Measurements from ENCODE around the gene RPP40. TPM values are rescaled to one million over a fixed set of nuclear protein-coding genes. Genes with fewer than 3 reads are reported as not detected.

Gene RPP40
- total and polyA plus RNA-seq, 2 of the 13 experiments (the other 11 are each of a cell fraction or from before 2014, with no cell fraction given) = 18.0 to 41.2 TPM

DNA sequence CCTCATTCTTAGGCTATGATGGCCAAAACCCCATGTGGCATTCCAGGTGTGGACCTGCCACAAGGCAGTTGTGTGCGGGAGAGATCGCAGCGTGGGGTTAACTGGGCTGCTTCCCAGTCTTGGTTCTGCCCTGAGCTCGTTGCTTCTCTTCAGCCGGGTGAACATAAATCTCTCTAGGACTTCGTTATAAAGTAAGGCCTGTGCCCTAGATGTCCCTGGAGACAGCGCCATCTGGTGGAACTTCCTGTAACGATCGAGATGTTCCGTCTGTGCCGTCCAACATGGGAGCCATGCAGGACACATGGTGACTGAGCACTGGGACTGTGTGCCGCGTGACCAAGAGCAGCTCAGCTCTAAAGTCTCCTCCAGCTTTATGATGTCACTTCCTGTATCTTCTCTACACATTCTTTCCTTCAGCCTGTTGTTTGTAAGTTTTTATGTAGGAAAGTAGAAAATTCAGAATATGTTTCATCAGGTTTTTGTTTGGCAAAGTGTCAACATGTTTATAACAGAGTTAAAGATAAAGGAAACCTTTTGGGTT is 26.8 kb upstream of the RPP40 start (continued):
- TF ChIP-seq, protein P1, sequence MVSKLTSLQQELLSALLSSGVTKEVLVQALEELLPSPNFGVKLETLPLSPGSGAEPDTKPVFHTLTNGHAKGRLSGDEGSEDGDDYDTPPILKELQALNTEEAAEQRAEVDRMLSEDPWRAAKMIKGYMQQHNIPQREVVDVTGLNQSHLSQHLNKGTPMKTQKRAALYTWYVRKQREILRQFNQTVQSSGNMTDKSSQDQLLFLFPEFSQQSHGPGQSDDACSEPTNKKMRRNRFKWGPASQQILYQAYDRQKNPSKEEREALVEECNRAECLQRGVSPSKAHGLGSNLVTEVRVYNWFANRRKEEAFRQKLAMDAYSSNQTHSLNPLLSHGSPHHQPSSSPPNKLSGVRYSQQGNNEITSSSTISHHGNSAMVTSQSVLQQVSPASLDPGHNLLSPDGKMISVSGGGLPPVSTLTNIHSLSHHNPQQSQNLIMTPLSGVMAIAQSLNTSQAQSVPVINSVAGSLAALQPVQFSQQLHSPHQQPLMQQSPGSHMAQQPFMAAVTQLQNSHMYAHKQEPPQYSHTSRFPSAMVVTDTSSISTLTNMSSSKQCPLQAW (CRISPR knock-in tag; IDR thresholded peaks at IDR 0.05) = 0 out of 2 replicates have a peak, but pooled peaks have one; percentile 76
- TF ChIP-seq, protein P2, sequence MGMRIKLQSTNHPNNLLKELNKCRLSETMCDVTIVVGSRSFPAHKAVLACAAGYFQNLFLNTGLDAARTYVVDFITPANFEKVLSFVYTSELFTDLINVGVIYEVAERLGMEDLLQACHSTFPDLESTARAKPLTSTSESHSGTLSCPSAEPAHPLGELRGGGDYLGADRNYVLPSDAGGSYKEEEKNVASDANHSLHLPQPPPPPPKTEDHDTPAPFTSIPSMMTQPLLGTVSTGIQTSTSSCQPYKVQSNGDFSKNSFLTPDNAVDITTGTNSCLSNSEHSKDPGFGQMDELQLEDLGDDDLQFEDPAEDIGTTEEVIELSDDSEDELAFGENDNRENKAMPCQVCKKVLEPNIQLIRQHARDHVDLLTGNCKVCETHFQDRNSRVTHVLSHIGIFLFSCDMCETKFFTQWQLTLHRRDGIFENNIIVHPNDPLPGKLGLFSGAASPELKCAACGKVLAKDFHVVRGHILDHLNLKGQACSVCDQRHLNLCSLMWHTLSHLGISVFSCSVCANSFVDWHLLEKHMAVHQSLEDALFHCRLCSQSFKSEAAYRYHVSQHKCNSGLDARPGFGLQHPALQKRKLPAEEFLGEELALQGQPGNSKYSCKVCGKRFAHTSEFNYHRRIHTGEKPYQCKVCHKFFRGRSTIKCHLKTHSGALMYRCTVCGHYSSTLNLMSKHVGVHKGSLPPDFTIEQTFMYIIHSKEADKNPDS (CRISPR knock-in tag; IDR thresholded peaks at IDR 0.05) = no peak
- TF ChIP-seq CBX1 (IDR thresholded peaks at IDR 0.05; ENCODE audit: low read depth) (peak; percentile 82), SUZ12 (IDR thresholded peaks at IDR 0.05; ENCODE audit: low read depth, low read length) (no peak), ZNF772 (CRISPR knock-in tag; IDR thresholded peaks at IDR 0.05) (peak; percentile 58; the same call in 1 of the 2 replicates), SAP130 (CRISPR knock-in tag; IDR thresholded peaks at IDR 0.05; ENCODE audit: low read depth) (peak; percentile 78), ZNF143 (CRISPR knock-in tag; IDR thresholded peaks at IDR 0.05) (peak; percentile 17; the same call in 1 of the 2 replicates), KAT8 (CRISPR knock-in tag; IDR thresholded peaks at IDR 0.05) (peak; percentile 76), MAFF (IDR thresholded peaks at IDR 0.05; ENCODE audit: low read depth, low read length) (no peak), SOX5 (CRISPR knock-in tag; IDR thresholded peaks at IDR 0.05; ENCODE audit: borderline replicate concordance) (0 out of 2 replicates have a peak, but pooled peaks have one; percentile 18), ZNF264 (CRISPR knock-in tag; IDR thresholded peaks at IDR 0.05) (no peak), HOXA3 (CRISPR knock-in tag; IDR thresholded peaks at IDR 0.05) (peak; percentile 83), CEBPB (IDR thresholded peaks at IDR 0.05; ENCODE audit: borderline replicate concordance, low read depth, low read length) (no peak), ZSCAN21 (CRISPR knock-in tag; IDR thresholded peaks at IDR 0.05; ENCODE audit: borderline replicate concordance) (0 out of 2 replicates have a peak, but pooled peaks have one; percentile 42), STAT5B (CRISPR knock-in tag; IDR thresholded peaks at IDR 0.05) (no peak), KLF16 (CRISPR knock-in tag; IDR thresholded peaks at IDR 0.05) (peak in 1 of 2 experiments; percentile 54; a peak in 1 of 4 replicates)
- TF ChIP-seq, protein P3, sequence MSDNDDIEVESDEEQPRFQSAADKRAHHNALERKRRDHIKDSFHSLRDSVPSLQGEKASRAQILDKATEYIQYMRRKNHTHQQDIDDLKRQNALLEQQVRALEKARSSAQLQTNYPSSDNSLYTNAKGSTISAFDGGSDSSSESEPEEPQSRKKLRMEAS (IDR thresholded peaks at IDR 0.05) = peak; percentile 94
- TF ChIP-seq, protein P4, sequence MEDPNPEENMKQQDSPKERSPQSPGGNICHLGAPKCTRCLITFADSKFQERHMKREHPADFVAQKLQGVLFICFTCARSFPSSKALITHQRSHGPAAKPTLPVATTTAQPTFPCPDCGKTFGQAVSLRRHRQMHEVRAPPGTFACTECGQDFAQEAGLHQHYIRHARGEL (CRISPR knock-in tag; IDR thresholded peaks at IDR 0.05) = no peak
- TF ChIP-seq, protein P5, sequence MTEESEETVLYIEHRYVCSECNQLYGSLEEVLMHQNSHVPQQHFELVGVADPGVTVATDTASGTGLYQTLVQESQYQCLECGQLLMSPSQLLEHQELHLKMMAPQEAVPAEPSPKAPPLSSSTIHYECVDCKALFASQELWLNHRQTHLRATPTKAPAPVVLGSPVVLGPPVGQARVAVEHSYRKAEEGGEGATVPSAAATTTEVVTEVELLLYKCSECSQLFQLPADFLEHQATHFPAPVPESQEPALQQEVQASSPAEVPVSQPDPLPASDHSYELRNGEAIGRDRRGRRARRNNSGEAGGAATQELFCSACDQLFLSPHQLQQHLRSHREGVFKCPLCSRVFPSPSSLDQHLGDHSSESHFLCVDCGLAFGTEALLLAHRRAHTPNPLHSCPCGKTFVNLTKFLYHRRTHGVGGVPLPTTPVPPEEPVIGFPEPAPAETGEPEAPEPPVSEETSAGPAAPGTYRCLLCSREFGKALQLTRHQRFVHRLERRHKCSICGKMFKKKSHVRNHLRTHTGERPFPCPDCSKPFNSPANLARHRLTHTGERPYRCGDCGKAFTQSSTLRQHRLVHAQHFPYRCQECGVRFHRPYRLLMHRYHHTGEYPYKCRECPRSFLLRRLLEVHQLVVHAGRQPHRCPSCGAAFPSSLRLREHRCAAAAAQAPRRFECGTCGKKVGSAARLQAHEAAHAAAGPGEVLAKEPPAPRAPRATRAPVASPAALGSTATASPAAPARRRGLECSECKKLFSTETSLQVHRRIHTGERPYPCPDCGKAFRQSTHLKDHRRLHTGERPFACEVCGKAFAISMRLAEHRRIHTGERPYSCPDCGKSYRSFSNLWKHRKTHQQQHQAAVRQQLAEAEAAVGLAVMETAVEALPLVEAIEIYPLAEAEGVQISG (CRISPR knock-in tag; IDR thresholded peaks at IDR 0.05) = peak; percentile 80
- TF ChIP-seq, protein P6, sequence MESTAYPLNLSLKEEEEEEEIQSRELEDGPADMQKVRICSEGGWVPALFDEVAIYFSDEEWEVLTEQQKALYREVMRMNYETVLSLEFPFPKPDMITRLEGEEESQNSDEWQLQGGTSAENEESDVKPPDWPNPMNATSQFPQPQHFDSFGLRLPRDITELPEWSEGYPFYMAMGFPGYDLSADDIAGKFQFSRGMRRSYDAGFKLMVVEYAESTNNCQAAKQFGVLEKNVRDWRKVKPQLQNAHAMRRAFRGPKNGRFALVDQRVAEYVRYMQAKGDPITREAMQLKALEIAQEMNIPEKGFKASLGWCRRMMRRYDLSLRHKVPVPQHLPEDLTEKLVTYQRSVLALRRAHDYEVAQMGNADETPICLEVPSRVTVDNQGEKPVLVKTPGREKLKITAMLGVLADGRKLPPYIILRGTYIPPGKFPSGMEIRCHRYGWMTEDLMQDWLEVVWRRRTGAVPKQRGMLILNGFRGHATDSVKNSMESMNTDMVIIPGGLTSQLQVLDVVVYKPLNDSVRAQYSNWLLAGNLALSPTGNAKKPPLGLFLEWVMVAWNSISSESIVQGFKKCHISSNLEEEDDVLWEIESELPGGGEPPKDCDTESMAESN (CRISPR knock-in tag; conservative IDR thresholded peaks at IDR 0.05) = peak; percentile 50; the same call in 1 of the 2 replicates
